GM12891 (cell line): ENCODE results near the gene C20orf204.
"Not testable (repeated sequence)": the region's sequence is repeated elsewhere in the genome, so short reads cannot be mapped to it uniquely, and the experiment has no call there.

Source experiments
- POLR2A ChIP-seq: IDR thresholded peaks from 2 replicates; pipeline ENCODE4 v1.6.1; 2011; ENCODE audit warnings: low read depth, low read length, control low read depth
- POLR2AphosphoS5 ChIP-seq: IDR thresholded peaks from 2 replicates; pipeline ENCODE4 v1.6.1; 2011; ENCODE audit warnings: low read depth, low read length, control low read depth
- POU2F2 ChIP-seq: IDR thresholded peaks from 2 replicates; pipeline ENCODE4 v1.6.1; 2011; ENCODE audit warnings: low read depth, mild to moderate bottlenecking, control low read depth, low read length, moderate library complexity
- TAF1 ChIP-seq: IDR thresholded peaks from 2 replicates; pipeline ENCODE4 v1.6.1; 2011; ENCODE audit warnings: low read depth, low read length, control low read depth

DNA sequence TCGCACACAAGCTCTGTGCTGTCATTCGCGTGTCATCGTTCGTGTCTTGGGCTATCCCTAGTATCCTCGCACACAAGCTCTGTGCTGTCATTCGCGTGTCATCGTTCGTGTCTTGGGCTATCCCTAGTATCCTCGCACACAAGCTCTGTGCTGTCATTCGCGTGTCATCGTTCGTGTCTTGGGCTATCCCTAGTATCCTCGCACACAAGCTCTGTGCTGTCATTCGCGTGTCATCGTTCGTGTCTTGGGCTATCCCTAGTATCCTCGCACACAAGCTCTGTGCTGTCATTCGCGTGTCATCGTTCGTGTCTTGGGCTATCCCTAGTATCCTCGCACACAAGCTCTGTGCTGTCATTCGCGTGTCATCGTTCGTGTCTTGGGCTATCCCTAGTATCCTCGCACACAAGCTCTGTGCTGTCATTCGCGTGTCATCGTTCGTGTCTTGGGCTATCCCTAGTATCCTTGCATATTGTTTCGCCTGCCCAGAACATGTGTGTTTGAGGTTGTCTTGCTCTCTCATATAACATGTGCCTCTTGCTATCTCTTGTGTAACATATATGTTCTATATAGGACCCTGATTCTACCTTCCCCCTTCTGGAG, 51.3 kb downstream of the C20orf204 start:
- TF ChIP-seq POLR2A, TAF1, POU2F2, POLR2AphosphoS5: not testable (repeated sequence)
